ENCODE results near the gene PPIL1.

PPIL1 gene

DNA sequence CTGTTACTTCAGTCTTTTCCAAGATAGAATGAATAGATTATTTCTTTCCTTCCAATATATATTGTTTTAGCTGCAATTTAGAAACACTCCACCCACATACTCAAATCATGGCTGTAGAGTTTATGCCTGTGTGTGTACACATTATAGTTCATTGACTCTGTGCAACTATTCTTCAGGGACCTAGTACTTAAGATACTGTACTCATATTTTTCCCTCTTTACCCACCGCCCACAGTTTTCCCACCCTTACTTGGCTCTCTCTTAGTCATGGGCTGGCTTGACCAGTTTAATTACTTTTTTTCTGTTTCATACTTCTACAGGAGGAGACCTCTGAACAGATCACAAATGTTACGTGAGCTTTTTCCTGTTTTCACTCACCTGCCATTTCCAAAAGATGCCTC, 41.5 kb upstream of the PPIL1 start:
- H3K56ac ChIP-seq (ENCODE audit: low read length): no peak overlapping the region
- H4K8ac ChIP-seq (ENCODE audit: low read depth, low read length): no peak overlapping the region
- no peak overlapping the region for H3K27ac ChIP-seq (ENCODE audit: low read depth, low read length)
- no peaks in the 10 kb centered on the region for H3K79me1 ChIP-seq (ENCODE audit: low read length)
- H3K4me2 ChIP-seq (ENCODE audit: low read length): no peak overlapping the region
- H3K18ac ChIP-seq (ENCODE audit: low read length): no peak overlapping the region
- no peaks in the 10 kb centered on the region for H3K79me2 ChIP-seq (ENCODE audit: control insufficient read depth, insufficient read depth, low read length)
- H2AK5ac ChIP-seq (ENCODE audit: low read length): no peak overlapping the region
- no peak overlapping the region for H3K9ac ChIP-seq (ENCODE audit: low read length)
- no peak overlapping the region for H3K23ac ChIP-seq (ENCODE audit: low read length)
- H3K4me3 ChIP-seq (ENCODE audit: low read length): no peak overlapping the region
- H2BK5ac ChIP-seq (ENCODE audit: low read length): no peak overlapping the region
- no peak overlapping the region for H3K4ac ChIP-seq (ENCODE audit: low read depth, low read length)
- H3K27me3 ChIP-seq (ENCODE audit: insufficient read depth, low read length, poor library complexity): no peaks in the 10 kb centered on the region
- H4K5ac ChIP-seq (ENCODE audit: low read length): no peak overlapping the region
- H2BK15ac ChIP-seq (replicated peaks; ENCODE audit: low read depth): no peak overlapping the region
- no peaks in the 10 kb centered on the region for H3K36me3 ChIP-seq (ENCODE audit: control insufficient read depth, insufficient read depth, low read length)
- H3K4me1 ChIP-seq (ENCODE audit: control insufficient read depth, low read depth, low read length): no peaks in the 10 kb centered on the region
- no peak for DNase-seq
- WGBS (ENCODE audit: extremely low coverage, insufficient coverage, low lambda C conversion rate): no CpG with 5 or more reads among the region's 2 CpGs
- no peak overlapping the region for H2BK120ac ChIP-seq (ENCODE audit: low read depth, low read length)

- Histone ChIP-seq H3K27ac (ENCODE audit: low read depth, low read length) (no peak overlapping the region), H4K8ac (ENCODE audit: low read depth, low read length) (no peak overlapping the region), H2BK120ac (ENCODE audit: low read depth, low read length) (no peak overlapping the region), H3K4me3 (ENCODE audit: low read length) (no peak overlapping the region), H4K5ac (ENCODE audit: low read length) (no peak overlapping the region), H2BK5ac (ENCODE audit: low read length) (no peak overlapping the region), H3K79me2 (ENCODE audit: control insufficient read depth, insufficient read depth, low read length) (no peaks in the 10 kb centered on the region), H3K18ac (ENCODE audit: low read length) (no peak overlapping the region), H3K23ac (ENCODE audit: low read length) (no peak overlapping the region), H3K79me1 (ENCODE audit: low read length) (no peaks in the 10 kb centered on the region), H2BK15ac (replicated peaks; ENCODE audit: low read depth) (no peak overlapping the region), H3K4me2 (ENCODE audit: low read length) (no peak overlapping the region), H3K36me3 (ENCODE audit: control insufficient read depth, insufficient read depth, low read length) (no peaks in the 10 kb centered on the region), H2AK5ac (ENCODE audit: low read length) (no peak overlapping the region), H3K27me3 (ENCODE audit: insufficient read depth, low read length, poor library complexity) (no peaks in the 10 kb centered on the region), H3K4me1 (ENCODE audit: control insufficient read depth, low read depth, low read length) (no peaks in the 10 kb centered on the region), H3K56ac (ENCODE audit: low read length) (no peak overlapping the region), H3K9ac (ENCODE audit: low read length) (no peak overlapping the region), H3K4ac (ENCODE audit: low read depth, low read length) (no peak overlapping the region)
- DNase-seq: no peak
- WGBS (ENCODE audit: extremely low coverage, insufficient coverage, low lambda C conversion rate): no CpG with 5 or more reads among the region's 4 CpGs
Measured at GRCh38 chr6:36915599-36915998, 41.0 kb upstream of the PPIL1 start.

- WGBS (ENCODE audit: extremely low coverage, insufficient coverage, low lambda C conversion rate): no CpG with 5 or more reads among the region's 10 CpGs
- no peaks in the 10 kb centered on the region for H3K4me1 ChIP-seq (ENCODE audit: control insufficient read depth, low read depth, low read length)
- no peak overlapping the region for H3K23ac ChIP-seq (ENCODE audit: low read length)
- no peaks in the 10 kb centered on the region for H3K79me2 ChIP-seq (ENCODE audit: control insufficient read depth, insufficient read depth, low read length)
- H3K79me1 ChIP-seq (ENCODE audit: low read length): no peaks in the 10 kb centered on the region
- H4K8ac ChIP-seq (ENCODE audit: low read depth, low read length): no peak overlapping the region
- H2AK5ac ChIP-seq (ENCODE audit: low read length): no peak overlapping the region
- no peak overlapping the region for H3K4ac ChIP-seq (ENCODE audit: low read depth, low read length)
- peak; percentile 84 for DNase-seq
- H3K36me3 ChIP-seq (ENCODE audit: control insufficient read depth, insufficient read depth, low read length): no peaks in the 10 kb centered on the region
- H2BK120ac ChIP-seq (ENCODE audit: low read depth, low read length): no peak overlapping the region
- no peak overlapping the region for H3K27ac ChIP-seq (ENCODE audit: low read depth, low read length)
- H3K56ac ChIP-seq (ENCODE audit: low read length): no peak overlapping the region
- H3K4me2 ChIP-seq (ENCODE audit: low read length): no peak overlapping the region
- no peaks in the 10 kb centered on the region for H3K27me3 ChIP-seq (ENCODE audit: insufficient read depth, low read length, poor library complexity)
- no peak overlapping the region for H3K4me3 ChIP-seq (ENCODE audit: low read length)
- no peak overlapping the region for H3K9ac ChIP-seq (ENCODE audit: low read length)
- H2BK5ac ChIP-seq (ENCODE audit: low read length): no peak overlapping the region
- no peak overlapping the region for H4K5ac ChIP-seq (ENCODE audit: low read length)
- H3K18ac ChIP-seq (ENCODE audit: low read length): no peak overlapping the region
- H2BK15ac ChIP-seq (replicated peaks; ENCODE audit: low read depth): no peak overlapping the region
Measured at GRCh38 chr6:36914227-36914794, 39.7 kb upstream of the PPIL1 start.

DNA sequence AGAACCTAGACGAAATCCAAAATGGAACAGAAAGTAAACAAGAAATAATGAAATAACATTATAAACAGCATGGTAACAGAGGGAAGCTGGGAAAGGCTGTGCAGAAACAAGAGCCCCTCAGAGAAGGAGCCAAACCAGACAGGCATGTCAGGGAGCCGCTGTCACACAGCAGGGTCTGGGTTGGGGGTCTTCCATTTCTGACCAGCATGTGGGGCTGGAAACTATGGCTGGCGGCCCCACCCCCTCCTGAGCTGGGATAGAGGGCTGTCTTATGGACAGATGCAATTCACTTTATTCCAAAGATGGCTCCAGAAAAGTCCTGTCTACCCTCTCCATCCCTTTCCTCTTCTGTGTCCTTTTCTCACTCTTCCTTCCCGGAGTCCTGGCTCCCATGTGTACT, 38.5 kb upstream of the PPIL1 start:
- H4K5ac ChIP-seq (ENCODE audit: low read length): no peak overlapping the region
- no peak overlapping the region for H2AK5ac ChIP-seq (ENCODE audit: low read length)
- H3K9ac ChIP-seq (ENCODE audit: low read length): no peak overlapping the region
- no peak overlapping the region for H3K4me3 ChIP-seq (ENCODE audit: low read length)
- no peak overlapping the region for H3K4ac ChIP-seq (ENCODE audit: low read depth, low read length)
- H4K8ac ChIP-seq (ENCODE audit: low read depth, low read length): no peak overlapping the region
- WGBS (ENCODE audit: extremely low coverage, insufficient coverage, low lambda C conversion rate): no CpG with 5 or more reads among the region's 4 CpGs
- no peak overlapping the region for H3K18ac ChIP-seq (ENCODE audit: low read length)
- H3K27ac ChIP-seq (ENCODE audit: low read depth, low read length): no peak overlapping the region
- H3K4me2 ChIP-seq (ENCODE audit: low read length): no peak overlapping the region
- no peak for DNase-seq
- H3K4me1 ChIP-seq (ENCODE audit: control insufficient read depth, low read depth, low read length): no peaks in the 10 kb centered on the region
- H3K79me2 ChIP-seq (ENCODE audit: control insufficient read depth, insufficient read depth, low read length): no peaks in the 10 kb centered on the region
- H2BK120ac ChIP-seq (ENCODE audit: low read depth, low read length): no peak overlapping the region
- H3K23ac ChIP-seq (ENCODE audit: low read length): no peak overlapping the region
- no peaks in the 10 kb centered on the region for H3K79me1 ChIP-seq (ENCODE audit: low read length)
- no peaks in the 10 kb centered on the region for H3K27me3 ChIP-seq (ENCODE audit: insufficient read depth, low read length, poor library complexity)
- H3K36me3 ChIP-seq (ENCODE audit: control insufficient read depth, insufficient read depth, low read length): no peaks in the 10 kb centered on the region
- no peak overlapping the region for H3K56ac ChIP-seq (ENCODE audit: low read length)
- H2BK15ac ChIP-seq (replicated peaks; ENCODE audit: low read depth): no peak overlapping the region
- H2BK5ac ChIP-seq (ENCODE audit: low read length): no peak overlapping the region

- Histone ChIP-seq H3K4ac (ENCODE audit: low read depth, low read length) (no peak overlapping the region), H3K9ac (ENCODE audit: low read length) (no peak overlapping the region), H3K56ac (ENCODE audit: low read length) (no peak overlapping the region), H3K23ac (ENCODE audit: low read length) (no peak overlapping the region), H3K27me3 (ENCODE audit: insufficient read depth, low read length, poor library complexity) (no peaks in the 10 kb centered on the region), H3K36me3 (ENCODE audit: control insufficient read depth, insufficient read depth, low read length) (no peaks in the 10 kb centered on the region), H3K18ac (ENCODE audit: low read length) (no peak overlapping the region), H3K4me2 (ENCODE audit: low read length) (no peak overlapping the region), H3K27ac (ENCODE audit: low read depth, low read length) (no peak overlapping the region), H2BK120ac (ENCODE audit: low read depth, low read length) (no peak overlapping the region), H2BK15ac (replicated peaks; ENCODE audit: low read depth) (no peak overlapping the region), H2AK5ac (ENCODE audit: low read length) (no peak overlapping the region), H3K4me1 (ENCODE audit: control insufficient read depth, low read depth, low read length) (no peaks in the 10 kb centered on the region), H4K5ac (ENCODE audit: low read length) (no peak overlapping the region), H3K4me3 (ENCODE audit: low read length) (no peak overlapping the region), H3K79me2 (ENCODE audit: control insufficient read depth, insufficient read depth, low read length) (no peaks in the 10 kb centered on the region), H3K79me1 (ENCODE audit: low read length) (no peaks in the 10 kb centered on the region), H2BK5ac (ENCODE audit: low read length) (no peak overlapping the region), H4K8ac (ENCODE audit: low read depth, low read length) (no peak overlapping the region)
- no CpG with 5 or more reads among the region's 8 CpGs for WGBS (ENCODE audit: extremely low coverage, insufficient coverage, low lambda C conversion rate)
- no peak for DNase-seq
Measured at GRCh38 chr6:36912586-36912985, 38.0 kb upstream of the PPIL1 start.

DNA sequence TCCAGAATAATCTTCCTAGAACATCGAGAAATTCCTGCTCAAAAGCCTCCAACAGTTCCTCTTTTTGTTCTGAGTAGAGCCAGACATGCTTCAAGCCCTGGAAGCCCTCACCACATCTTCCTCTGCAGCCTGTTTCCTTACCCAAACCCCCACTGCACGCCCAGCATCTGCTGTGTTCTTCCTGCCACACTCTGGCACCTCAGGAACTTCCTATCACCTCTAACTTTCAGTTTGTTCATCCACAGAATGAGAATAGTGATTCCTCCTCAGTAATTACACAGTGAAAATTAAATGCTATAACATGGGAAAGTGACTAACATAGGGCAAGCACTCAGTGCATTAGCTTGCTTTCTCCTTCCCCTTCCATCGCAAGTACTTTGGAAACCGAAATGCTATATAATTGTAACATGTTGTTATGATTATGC, 37.4 kb upstream of the PPIL1 start:
- no peak overlapping the region for H3K4ac ChIP-seq (ENCODE audit: low read depth, low read length)
- H3K79me1 ChIP-seq (ENCODE audit: low read length): no peaks in the 10 kb centered on the region
- H3K79me2 ChIP-seq (ENCODE audit: control insufficient read depth, insufficient read depth, low read length): no peaks in the 10 kb centered on the region
- H3K27me3 ChIP-seq (ENCODE audit: insufficient read depth, low read length, poor library complexity): no peaks in the 10 kb centered on the region
- no peak overlapping the region for H3K4me3 ChIP-seq (ENCODE audit: low read length)
- no peak overlapping the region for H3K23ac ChIP-seq (ENCODE audit: low read length)
- H3K36me3 ChIP-seq (ENCODE audit: control insufficient read depth, insufficient read depth, low read length): no peaks in the 10 kb centered on the region
- H2BK120ac ChIP-seq (ENCODE audit: low read depth, low read length): no peak overlapping the region
- H2BK5ac ChIP-seq (ENCODE audit: low read length): no peak overlapping the region
- no peaks in the 10 kb centered on the region for H3K4me1 ChIP-seq (ENCODE audit: control insufficient read depth, low read depth, low read length)
- H3K27ac ChIP-seq (ENCODE audit: low read depth, low read length): no peak overlapping the region
- H3K18ac ChIP-seq (ENCODE audit: low read length): no peak overlapping the region
- no peak overlapping the region for H2BK15ac ChIP-seq (replicated peaks; ENCODE audit: low read depth)
- WGBS (ENCODE audit: extremely low coverage, insufficient coverage, low lambda C conversion rate): no CpG with 5 or more reads among the region's 4 CpGs
- H4K5ac ChIP-seq (ENCODE audit: low read length): no peak overlapping the region
- H3K56ac ChIP-seq (ENCODE audit: low read length): no peak overlapping the region
- H4K8ac ChIP-seq (ENCODE audit: low read depth, low read length): no peak overlapping the region
- no peak overlapping the region for H3K9ac ChIP-seq (ENCODE audit: low read length)
- no peak overlapping the region for H2AK5ac ChIP-seq (ENCODE audit: low read length)
- no peak for DNase-seq
- H3K4me2 ChIP-seq (ENCODE audit: low read length): no peak overlapping the region

Measured in mesendoderm (in vitro differentiated cells).